IMR-90 (cell line): Measurements from ENCODE around the gene GAS7. TPM values are rescaled to one million over a fixed set of nuclear protein-coding genes. Genes with fewer than 3 reads are reported as not detected.

Experiments
- ATAC-seq: fragments of 200-7000 bp; cut with Tn5 transposase; 2 replicates; pipeline ENCODE4 v1.9.1; 2020; ENCODE audit warnings: low read depth, mild to moderate bottlenecking, moderate library complexity
- BruUV-seq: library from RNA; stranded (reverse); fragments of 400-500 nt; replicated peaks from 2 replicates; lab custom pipeline; 2021; lab: Mats Ljungman, UMichigan
- CTCF ChIA-PET: fragments of 300-600 bp; formaldehyde crosslinking; extraction: SDS; loops from one replicate; lab custom pipeline; 2021; ENCODE audit warnings: antibody characterized with exemption; lab: Yijun Ruan, JAX
- POLR2A ChIA-PET: fragments of 300-600 bp; sonication (Branson Sonifier 250); formaldehyde crosslinking; loops from one replicate; lab custom pipeline; 2022; ENCODE audit warnings: antibody characterized with exemption; ENCODE audit not compliant: unreplicated experiment; lab: Charles Lee
- DNase-seq: peaks from one replicate; pipeline ENCODE4 v3.0.0; 2013
- H2AFZ ChIP-seq: replicated peaks from 2 replicates; pipeline ENCODE3; 2013; ENCODE audit warnings: low read length, mild to moderate bottlenecking; ENCODE audit not compliant: poor library complexity
- H2AK5ac ChIP-seq: 2 replicates; pipeline ENCODE4 v1.6.1; 2013; ENCODE audit warnings: low read depth, low read length, inconsistent platforms
- H2AK9ac ChIP-seq: replicated peaks from 2 replicates; pipeline ENCODE3; 2013; ENCODE audit warnings: mild to moderate bottlenecking, low read depth, low read length, moderate library complexity; ENCODE audit not compliant: poor library complexity
- H2BK120ac ChIP-seq: 2 replicates; pipeline ENCODE4 v1.6.1; 2013; ENCODE audit warnings: low read depth, low read length, inconsistent platforms
- H2BK15ac ChIP-seq: 3 replicates; pipeline ENCODE4 v1.6.1; 2013; ENCODE audit warnings: low read depth, low read length, inconsistent platforms
- H2BK20ac ChIP-seq: 2 replicates; pipeline ENCODE4 v1.6.1; 2013; ENCODE audit warnings: low read depth, mild to moderate bottlenecking, inconsistent platforms, low read length, moderate library complexity
- H2BK5ac ChIP-seq: 2 replicates; pipeline ENCODE4 v1.6.1; 2013; ENCODE audit warnings: mild to moderate bottlenecking, low read depth, low read length, inconsistent platforms; ENCODE audit not compliant: poor library complexity, severe bottlenecking
- H3K14ac ChIP-seq: replicated peaks from 2 replicates; pipeline ENCODE4 v1.6.1; 2013; ENCODE audit warnings: low read depth, low read length, inconsistent platforms
- H3K18ac ChIP-seq: 2 replicates; pipeline ENCODE4 v1.6.1; 2013; ENCODE audit warnings: low read depth, low read length, control low read depth
- H3K23ac ChIP-seq: 2 replicates; pipeline ENCODE4 v1.6.1; 2013; ENCODE audit warnings: low read depth, low read length, inconsistent platforms
- H3K27ac ChIP-seq: 2 replicates; pipeline ENCODE4 v1.5.1; 2013; ENCODE audit warnings: mild to moderate bottlenecking, control low read depth, low read length; ENCODE audit not compliant: insufficient read depth
- H3K27me3 ChIP-seq: 2 replicates; pipeline ENCODE4 v1.6.1; 2013; ENCODE audit warnings: low read length; ENCODE audit not compliant: control insufficient read depth, insufficient read depth
- H3K36me3 ChIP-seq: 2 replicates; pipeline ENCODE4 v1.6.1; 2013; ENCODE audit warnings: low read length, mixed read lengths; ENCODE audit not compliant: control insufficient read depth, insufficient read depth
- H3K4ac ChIP-seq: 2 replicates; pipeline ENCODE4 v1.6.1; 2013; ENCODE audit warnings: low read depth, low read length, inconsistent platforms
- H3K4me1 ChIP-seq: 2 replicates; pipeline ENCODE4 v1.6.1; 2013; ENCODE audit warnings: low read length, mixed read lengths; ENCODE audit not compliant: control insufficient read depth, insufficient read depth
- H3K4me2 ChIP-seq: 2 replicates; pipeline ENCODE4 v1.6.1; 2013; ENCODE audit warnings: low read depth, mild to moderate bottlenecking, control low read depth, low read length, moderate library complexity
- H3K4me3 ChIP-seq: 2 replicates; pipeline ENCODE4 v1.5.1; 2013; ENCODE audit warnings: low read depth, mild to moderate bottlenecking, control low read depth, low read length, moderate library complexity; ENCODE audit not compliant: insufficient read depth
- H3K56ac ChIP-seq: 2 replicates; pipeline ENCODE4 v1.6.1; 2013; ENCODE audit warnings: low read length, inconsistent platforms; ENCODE audit not compliant: insufficient read depth; ENCODE audit errors: extremely low read depth
- H3K79me1 ChIP-seq, 2 experiments: 2 replicates each; pipeline ENCODE4 v1.6.1; 2013; ENCODE audit warnings: low read length in 2 of 2, inconsistent platforms in 1 of 2, low read depth in 1 of 2
- H3K9ac ChIP-seq: 2 replicates; pipeline ENCODE4 v1.6.1; 2013; ENCODE audit warnings: low read depth, low read length, control low read depth
- H3K9me1 ChIP-seq: 2 replicates; pipeline ENCODE4 v1.6.1; 2013; ENCODE audit warnings: low read length, inconsistent platforms; ENCODE audit not compliant: insufficient read depth
- H3K9me3 ChIP-seq: 2 replicates; pipeline ENCODE4 v1.6.1; 2013; ENCODE audit warnings: low read length; ENCODE audit not compliant: control insufficient read depth, insufficient read depth
- H4K20me1 ChIP-seq: 2 replicates; pipeline ENCODE4 v1.6.1; 2013; ENCODE audit warnings: low read length, inconsistent platforms; ENCODE audit not compliant: insufficient read depth
- H4K5ac ChIP-seq: 2 replicates; pipeline ENCODE4 v1.6.1; 2013; ENCODE audit warnings: mild to moderate bottlenecking, low read depth, low read length, control low read depth
- H4K8ac ChIP-seq, 2 experiments: 2 replicates each; pipeline ENCODE4 v1.6.1; 2013; ENCODE audit warnings: low read depth in 2 of 2, low read length in 2 of 2, control low read depth in 1 of 2, inconsistent platforms in 1 of 2
- H4K91ac ChIP-seq: 2 replicates; pipeline ENCODE4 v1.6.1; 2013; ENCODE audit warnings: low read depth, low read length, inconsistent platforms; ENCODE audit not compliant: insufficient read depth
- CHD1 ChIP-seq: IDR thresholded peaks from 2 replicates; pipeline ENCODE4 v1.6.1; 2012; ENCODE audit warnings: low read depth, low read length, improper control_type of control experiment
- ELK1 ChIP-seq: fragments of 150-350 bp; IDR thresholded peaks from 2 replicates; pipeline ENCODE4 v1.6.1; 2016; ENCODE audit warnings: low read depth, mild to moderate bottlenecking, low read length, moderate library complexity, borderline replicate concordance
- MXI1 ChIP-seq: IDR thresholded peaks from 2 replicates; pipeline ENCODE4 v1.6.1; 2012; ENCODE audit warnings: low read depth, mild to moderate bottlenecking, low read length, moderate library complexity, borderline replicate concordance
- RAD21 ChIP-seq: IDR thresholded peaks from 2 replicates; pipeline ENCODE4 v1.6.1; 2012; ENCODE audit warnings: low read length, improper control_type of control experiment
- RCOR1 ChIP-seq: IDR thresholded peaks from 2 replicates; pipeline ENCODE4 v1.6.1; 2012; ENCODE audit warnings: mild to moderate bottlenecking, low read length, improper control_type of control experiment; ENCODE audit not compliant: insufficient replicate concordance
- USF2 ChIP-seq: fragments of 150-350 bp; IDR thresholded peaks from 2 replicates; pipeline ENCODE4 v1.6.1; 2017; ENCODE audit warnings: mild to moderate bottlenecking, antibody characterized with exemption, low read length, low read depth
- WGBS, 2 experiments: methylation state at CpG; one replicate each; pipeline versions ENCODE4 v1.1.5 to v1.1.7; 2013; ENCODE audit warnings: missing lambda C conversion rate in 2 of 2; ENCODE audit not compliant: insufficient read length in 1 of 2; ENCODE audit errors: extremely low coverage in 2 of 2; 5-methylcytosine and 5-hydroxymethylcytosine counted together
- dilution Hi-C: fragments of 300-500 bp; cut with HindIII; formaldehyde crosslinking; loops from one replicate; pipeline ENCODE4 v1.14.3; 2018; ENCODE audit warnings: low sequenced_read_pairs; ENCODE audit not compliant: unreplicated experiment
- in situ Hi-C: fragments of 300-500 bp; cut with MboI; formaldehyde crosslinking; loops from 3 replicates; pipeline ENCODE4 v1.14.3; 2019; ENCODE audit warnings: low sequenced_read_pairs, inconsistent platforms, mixed read lengths
- intact Hi-C: fragments of 100-400 bp; cut with micrococcal nuclease; formaldehyde crosslinking; loops from 2 replicates; pipeline ENCODE4 v1.10.0; 2022
- polyA plus RNA-seq, 3 experiments: library from polyadenylated mRNA; depleted of rRNA; stranded (reverse); fragments of >200 nt; gene quantifications; 2 replicates each; pipeline ENCODE4 v1.2.3, GENCODE V29; 2012; ENCODE audit warnings: low replicate concordance in 1 of 3
- total RNA-seq: library from RNA; depleted of rRNA; stranded (reverse); fragments of >200 nt; gene quantifications from 2 replicates; pipeline ENCODE4 v1.2.3, GENCODE V29; 2012

GAS7 gene
- total and polyA plus RNA-seq, 2 of the 4 experiments (the other 2 are of a cell fraction), result 4.6 to 5.0 TPM

- Histone ChIP-seq H3K23ac (no peak within 1 kb of the TSS), H3K4me2 (no peak within 1 kb of the TSS), H3K14ac (no peak within 1 kb of the TSS), H2AK5ac (no peak within 1 kb of the TSS), H2BK5ac (no peak within 1 kb of the TSS), H2BK120ac (peak within 1 kb of the TSS; percentile 12; the same call in 1 of the 2 replicates), H3K18ac (no peak within 1 kb of the TSS), H2BK20ac (no peak within 1 kb of the TSS), H3K56ac (no peak within 1 kb of the TSS), H4K20me1 (no peaks in the 10 kb centered on the region), H4K5ac (no peak within 1 kb of the TSS), H3K4me3 (no peak within 1 kb of the TSS), H3K9me1 (no peaks in the 10 kb centered on the region; the same call in 1 of the 2 replicates), H3K36me3 (no peaks in the 10 kb centered on the region), H3K9ac (no peak within 1 kb of the TSS), H2BK15ac (no peak within 1 kb of the TSS), H2AK9ac (no peak within 1 kb of the TSS), H3K4ac (no peak within 1 kb of the TSS; the same call in 1 of the 2 replicates), H2AFZ (peak within 1 kb of the TSS; percentile 0), H4K8ac (no peak within 1 kb of the TSS), H3K79me1 (no peaks in the 10 kb centered on the region), H3K9me3 (no peaks in the 10 kb centered on the region), H3K4me1 (peaks cover 27% of the 10 kb centered on the region), H3K27me3 (no peaks in the 10 kb centered on the region), H3K27ac (no peak within 1 kb of the TSS), H4K91ac (no peak within 1 kb of the TSS)
- in situ Hi-C loops, result no loop called here
- TF ChIP-seq MXI1 (no peak), CHD1 (no peak), RCOR1 (no peak), ELK1 (no peak), USF2 (no peak), RAD21 (no peak)
- DNase-seq, result no peak
- ChIA-PET POLR2A (no interaction called here), CTCF (interaction anchor here (0.8 to 1.0 kb wide), 2 partner anchors 15 to 328 kb away, joined by 3 to 4 read pairs; no protein-coding TSS in a partner anchor)
- 90% methylated on average over 2 of the region's 11 CpGs; no CpG with 5 or more reads in 1 of the 2 experiments for WGBS, 2 experiments
- no TSS peak for BruUV-seq
- intact Hi-C loops, result no loop called here
- no peak for ATAC-seq
- dilution Hi-C loops, result no loop called here
Measured at GRCh38 chr17:9905078-9905415, 293.4 kb downstream of the GAS7 start, which contains the start of gene RCVRN. RCVRN (minus strand) TSS chr17:9905271; CDS start chr17:9905180, 91 bp downstream.
